Liver (tissue), 3 donors: Measurements from ENCODE around the gene MLXIP.

Experiments
- CTCF ChIP-seq: fragments of 150-350 bp; IDR thresholded peaks from 2 replicates; pipeline ENCODE4 v1.5.1; 2017; ENCODE audit warnings: improper control_type of control experiment, low read depth, low read length; ENCODE audit not compliant: missing input control
- EGR1 ChIP-seq, 2 donors: IDR thresholded peaks; 2 replicates each; pipeline ENCODE4 v1.6.1; 2016 to 2018; ENCODE audit warnings: antibody characterized with exemption in 2 of 2, low read depth in 2 of 2
- SP1 ChIP-seq: IDR thresholded peaks from 2 replicates; pipeline ENCODE4 v1.6.1; 2018; ENCODE audit warnings: antibody characterized with exemption, mild to moderate bottlenecking
- TAF1 ChIP-seq: conservative IDR thresholded peaks from 2 replicates; pipeline ENCODE4 v1.6.1; 2016; ENCODE audit warnings: antibody characterized with exemption, mild to moderate bottlenecking
- donor health status: healthy.
- donor health status: healthy.

GRCh38 chr12:122048151-122048550, 30.4 kb upstream of the MLXIP start:
- no peak for TF ChIP-seq EGR1 (IDR thresholded peaks at IDR 0.05; ENCODE audit: low read depth in 2 of 2)
- no peak for TF ChIP-seq SP1
- TF ChIP-seq CTCF, result no peak
- no peak for TF ChIP-seq TAF1
